Activated CD4-positive, alpha-beta T cell treated with anti-CD3 and anti-CD28 coated beads, Interleukin-10, Interleukin-2, amounts not matched to agents 100 ng/mL and 50 ng/mL, durations not matched to agents 16 hours and 8 hours (primary cell): Measurements from ENCODE around the gene TMEM131.

Source experiments
- DNase-seq: peaks from one replicate; pipeline ENCODE4 v3.0.0-alpha.2; 2020

TMEM131 gene

DNA sequence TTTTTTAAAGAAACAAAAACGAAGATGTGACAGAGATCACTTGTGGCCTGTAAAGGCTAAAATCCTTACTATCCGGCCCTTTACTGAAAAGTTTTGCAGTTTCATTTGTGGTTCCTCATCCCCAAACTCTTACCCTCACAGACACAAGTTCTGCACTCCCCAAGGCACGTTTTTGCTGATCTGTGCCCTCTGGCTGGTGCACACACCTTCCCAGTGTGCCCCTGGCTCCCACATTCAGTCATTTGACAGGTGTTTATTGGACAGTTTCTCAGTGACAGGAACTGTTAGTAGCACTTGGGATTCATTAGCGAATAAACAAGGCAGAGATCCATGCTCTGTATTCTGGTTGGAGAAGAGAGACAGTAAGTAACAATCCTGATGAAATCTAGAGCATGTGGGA is 259.6 kb downstream of the TMEM131 start:
- no peak for DNase-seq

DNA sequence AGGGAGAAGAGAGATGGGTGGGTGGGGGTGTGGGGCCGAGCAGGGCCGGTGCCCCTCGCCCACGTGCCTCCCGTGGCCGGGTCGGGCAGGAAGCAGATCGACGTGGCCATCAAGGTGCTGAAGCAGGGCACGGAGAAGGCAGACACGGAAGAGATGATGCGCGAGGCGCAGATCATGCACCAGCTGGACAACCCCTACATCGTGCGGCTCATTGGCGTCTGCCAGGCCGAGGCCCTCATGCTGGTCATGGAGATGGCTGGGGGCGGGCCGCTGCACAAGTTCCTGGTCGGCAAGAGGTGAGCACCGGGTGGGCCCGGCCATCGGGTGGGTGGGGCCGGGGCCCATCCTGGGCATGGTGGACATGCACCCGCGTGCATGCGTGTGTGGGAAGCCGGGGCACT is 260.6 kb downstream of the TMEM131 start:
- no peak for DNase-seq

DNA sequence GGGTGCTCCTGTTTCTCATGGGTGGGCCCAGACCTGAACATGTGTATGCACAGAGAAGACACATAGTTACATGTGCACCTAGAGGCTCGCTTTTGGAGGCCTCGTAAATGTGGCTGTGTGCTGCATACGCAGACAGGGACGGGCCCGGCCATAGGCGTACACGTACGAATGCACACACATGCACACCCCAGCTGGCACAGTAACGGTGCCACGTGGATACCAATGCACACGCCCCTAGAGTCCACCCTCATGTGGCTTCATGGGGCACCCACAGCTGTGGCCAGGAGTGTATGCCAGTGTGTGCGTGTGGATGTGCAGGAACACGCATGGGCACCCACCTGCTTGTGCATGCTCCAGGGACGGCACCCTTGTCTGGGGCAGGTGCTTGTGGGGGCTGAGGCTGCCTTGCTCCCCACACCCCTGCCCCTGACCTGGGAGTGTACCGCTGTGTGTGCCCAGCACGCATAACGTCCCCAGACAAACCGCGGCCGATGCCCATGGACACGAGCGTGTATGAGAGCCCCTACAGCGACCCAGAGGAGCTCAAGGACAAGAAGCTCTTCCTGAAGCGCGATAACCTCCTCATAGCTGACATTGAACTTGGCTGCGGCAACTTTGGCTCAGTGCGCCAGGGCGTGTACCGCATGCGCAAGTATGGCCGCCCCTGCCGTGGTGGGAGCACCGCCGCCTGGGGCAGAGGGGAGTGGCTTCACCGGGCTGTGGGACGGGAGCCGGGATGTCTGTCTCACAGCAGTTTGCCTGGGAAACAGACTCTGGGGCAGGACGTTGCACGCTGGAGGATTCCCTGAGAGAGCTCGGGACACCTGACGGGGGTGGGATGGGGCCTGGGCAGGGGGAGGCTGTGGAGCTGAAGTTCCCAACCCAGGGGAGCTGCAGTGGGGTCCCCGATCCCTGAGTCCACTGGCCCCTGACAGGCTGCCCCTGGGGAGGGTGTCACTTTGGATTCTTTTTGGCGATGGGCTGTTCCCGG is 261.4 kb downstream of the TMEM131 start:
- no peak for DNase-seq

DNA sequence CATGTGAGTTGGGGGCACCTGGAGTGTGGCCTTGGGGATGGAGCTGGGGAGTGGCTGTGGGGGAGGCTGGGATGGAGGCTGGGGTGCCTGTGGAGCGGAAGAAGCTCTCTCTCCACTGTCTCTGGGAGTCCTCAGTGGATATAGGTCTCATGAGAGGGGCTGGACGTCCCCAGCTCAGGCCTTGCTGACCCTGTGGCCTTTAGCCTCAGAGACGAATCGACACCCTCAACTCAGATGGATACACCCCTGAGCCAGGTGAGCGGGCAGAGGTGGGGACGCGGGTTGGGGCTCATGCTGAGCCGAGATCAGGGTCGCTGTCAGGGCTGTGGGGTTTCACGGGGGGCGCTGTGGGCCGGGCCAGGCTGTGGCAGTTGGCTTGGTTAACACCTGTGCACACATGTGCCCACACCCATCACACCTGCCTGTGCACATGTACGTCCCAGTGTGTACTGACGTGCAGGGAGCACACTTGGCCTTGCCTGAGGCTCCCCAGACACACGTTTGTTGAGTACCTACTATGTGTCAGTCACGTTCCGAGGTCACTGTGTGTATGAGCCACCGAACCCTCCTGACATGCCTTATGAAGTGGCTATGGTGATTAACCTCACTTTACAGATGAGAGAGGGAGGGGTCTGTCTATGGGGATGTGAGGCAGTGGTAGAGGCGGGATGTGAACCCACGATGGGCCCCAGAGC is 262.3 kb downstream of the TMEM131 start:
- DNase-seq: no peak

DNA sequence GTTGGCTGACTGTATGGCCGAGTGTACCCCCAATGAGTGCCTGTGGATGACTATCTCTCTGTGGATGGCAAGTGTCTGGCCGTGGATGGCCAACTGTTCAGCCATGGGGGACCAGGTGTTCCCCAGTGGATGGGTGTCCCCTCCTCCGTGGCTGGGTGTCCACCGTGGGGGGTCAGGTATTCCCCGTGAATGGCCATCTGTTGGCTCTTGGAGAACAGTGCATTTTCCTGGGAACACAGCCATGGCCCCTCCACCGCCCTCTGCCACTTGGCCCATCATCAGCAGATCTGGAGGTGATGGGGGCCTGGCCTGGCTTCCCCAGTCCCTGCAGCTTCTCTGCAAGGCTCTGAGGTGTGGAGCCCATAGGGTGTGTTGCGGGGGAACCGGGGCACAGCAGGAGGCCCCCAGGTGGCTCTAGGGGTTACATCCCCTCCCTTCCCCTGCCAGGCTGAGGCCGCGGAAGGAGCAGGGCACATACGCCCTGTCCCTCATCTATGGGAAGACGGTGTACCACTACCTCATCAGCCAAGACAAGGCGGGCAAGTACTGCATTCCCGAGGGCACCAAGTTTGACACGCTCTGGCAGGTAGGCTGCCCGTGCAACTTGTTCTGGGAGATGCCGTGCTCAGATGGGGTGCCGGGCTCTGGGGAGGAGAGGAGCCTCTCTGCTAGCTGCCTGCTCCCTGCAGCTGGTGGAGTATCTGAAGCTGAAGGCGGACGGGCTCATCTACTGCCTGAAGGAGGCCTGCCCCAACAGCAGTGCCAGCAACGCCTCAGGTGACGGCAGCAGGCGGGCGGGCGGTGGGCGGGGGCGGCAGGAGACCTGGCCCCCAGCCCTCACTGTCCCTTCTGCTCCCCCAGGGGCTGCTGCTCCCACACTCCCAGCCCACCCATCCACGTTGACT is 263.1 kb downstream of the TMEM131 start:
- DNase-seq: no peak

DNA sequence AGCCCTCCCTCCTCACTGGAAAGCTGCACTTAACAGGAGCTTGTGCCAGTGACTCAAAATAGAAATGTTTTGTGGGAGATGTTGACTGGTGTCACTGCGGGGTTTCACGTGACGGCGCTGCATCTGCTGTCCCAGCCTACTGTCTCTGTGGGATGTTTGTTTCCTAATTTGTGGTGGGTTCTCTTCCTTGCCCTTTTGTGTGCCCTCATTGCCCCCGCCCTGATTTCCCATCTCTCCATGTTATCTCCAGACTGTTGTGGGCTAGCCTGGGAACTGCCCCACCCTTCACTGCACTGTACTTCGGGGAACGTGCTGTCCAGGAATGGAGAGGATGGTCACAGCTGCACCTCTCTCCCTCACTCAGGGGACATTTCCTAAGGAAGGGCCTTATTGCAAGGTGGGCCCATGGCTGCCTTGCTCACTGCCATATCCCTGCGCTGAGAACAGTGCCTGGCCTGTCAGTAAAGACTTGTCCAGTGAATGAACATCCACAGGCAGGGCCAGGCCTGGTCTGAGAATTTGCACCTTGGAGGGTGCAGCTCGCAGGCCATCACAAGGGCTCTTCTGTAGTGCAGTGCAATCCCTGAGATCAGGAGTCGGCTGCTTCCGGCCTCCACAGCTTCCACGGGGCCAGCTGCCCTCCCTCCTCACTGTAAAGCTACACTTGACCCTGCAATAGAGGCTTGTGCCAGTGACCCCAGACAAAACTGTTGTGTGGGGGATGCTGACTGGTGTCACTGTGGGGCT is 264.3 kb downstream of the TMEM131 start:
- peak; percentile 20 for DNase-seq

DNA sequence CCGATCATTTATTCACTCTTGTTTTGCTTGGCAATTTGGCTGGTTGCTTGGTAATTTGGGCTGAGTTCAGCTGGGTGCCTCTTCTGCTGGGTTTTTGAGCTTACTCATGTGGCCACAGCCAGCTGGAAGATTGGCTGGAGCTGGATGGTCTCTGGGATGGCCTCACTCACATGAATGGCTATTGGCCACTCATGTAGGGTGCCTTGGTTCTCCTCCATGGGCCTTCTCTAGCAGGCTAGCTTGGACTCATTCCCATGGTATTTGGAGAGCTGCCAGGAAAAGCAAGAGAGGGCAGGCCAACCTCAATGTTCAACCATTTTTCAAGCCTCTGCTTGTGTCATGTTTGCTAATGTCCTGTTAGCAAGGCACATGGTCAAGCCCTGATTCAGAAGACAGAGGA is 265.5 kb downstream of the TMEM131 start:
- no peak for DNase-seq

DNA sequence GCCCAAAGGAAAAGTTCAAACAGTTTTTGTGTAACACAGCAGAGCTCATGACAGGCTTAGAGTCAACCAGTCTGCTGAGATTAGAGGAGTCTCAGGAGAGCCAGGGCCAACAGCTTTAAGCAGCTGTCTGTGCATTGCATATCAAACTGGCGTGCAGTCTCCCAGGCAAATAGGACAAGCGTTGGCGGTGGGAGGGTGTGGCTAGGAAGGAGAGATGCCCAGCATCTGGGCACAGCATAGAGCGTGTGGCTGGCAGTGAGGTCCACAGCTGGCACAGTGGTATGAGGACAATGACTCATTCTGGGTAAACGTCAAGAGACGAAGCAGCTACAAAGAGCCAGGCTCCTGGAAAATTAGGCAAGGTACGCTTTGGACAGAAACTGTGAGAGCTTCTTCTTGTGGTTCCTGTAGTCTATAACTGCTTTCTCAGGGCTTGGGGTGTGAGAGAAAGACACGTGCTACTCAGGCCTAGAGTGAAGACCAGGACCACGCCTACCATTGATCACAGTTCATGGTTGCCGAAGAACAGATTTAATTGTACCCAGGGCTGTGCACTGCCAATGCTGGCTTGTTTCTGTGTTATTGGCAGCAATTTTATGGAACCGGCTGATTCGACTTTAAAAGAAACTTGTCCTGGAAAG is 267.5 kb downstream of the TMEM131 start:
- peak; percentile 37 for DNase-seq

DNA sequence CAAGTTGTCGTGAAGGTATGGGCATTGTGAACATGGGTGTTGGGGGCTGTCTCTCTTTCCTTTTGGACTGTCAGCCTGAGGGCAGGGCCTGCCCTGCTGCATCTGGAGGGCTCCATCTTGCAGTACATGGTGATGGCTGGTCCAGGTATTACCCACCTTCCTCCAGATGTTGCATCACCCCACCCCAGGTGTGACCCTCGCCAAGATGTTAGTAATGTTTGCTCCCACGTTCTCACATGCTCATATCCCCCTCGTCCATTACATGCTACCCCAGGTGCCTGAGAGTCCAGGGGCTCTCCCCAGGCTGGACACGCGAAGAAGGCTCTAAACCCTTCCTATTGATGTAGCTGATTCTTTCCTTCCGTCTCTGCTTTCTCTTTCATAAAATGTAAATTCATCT is 268.5 kb downstream of the TMEM131 start:
- DNase-seq: no peak

DNA sequence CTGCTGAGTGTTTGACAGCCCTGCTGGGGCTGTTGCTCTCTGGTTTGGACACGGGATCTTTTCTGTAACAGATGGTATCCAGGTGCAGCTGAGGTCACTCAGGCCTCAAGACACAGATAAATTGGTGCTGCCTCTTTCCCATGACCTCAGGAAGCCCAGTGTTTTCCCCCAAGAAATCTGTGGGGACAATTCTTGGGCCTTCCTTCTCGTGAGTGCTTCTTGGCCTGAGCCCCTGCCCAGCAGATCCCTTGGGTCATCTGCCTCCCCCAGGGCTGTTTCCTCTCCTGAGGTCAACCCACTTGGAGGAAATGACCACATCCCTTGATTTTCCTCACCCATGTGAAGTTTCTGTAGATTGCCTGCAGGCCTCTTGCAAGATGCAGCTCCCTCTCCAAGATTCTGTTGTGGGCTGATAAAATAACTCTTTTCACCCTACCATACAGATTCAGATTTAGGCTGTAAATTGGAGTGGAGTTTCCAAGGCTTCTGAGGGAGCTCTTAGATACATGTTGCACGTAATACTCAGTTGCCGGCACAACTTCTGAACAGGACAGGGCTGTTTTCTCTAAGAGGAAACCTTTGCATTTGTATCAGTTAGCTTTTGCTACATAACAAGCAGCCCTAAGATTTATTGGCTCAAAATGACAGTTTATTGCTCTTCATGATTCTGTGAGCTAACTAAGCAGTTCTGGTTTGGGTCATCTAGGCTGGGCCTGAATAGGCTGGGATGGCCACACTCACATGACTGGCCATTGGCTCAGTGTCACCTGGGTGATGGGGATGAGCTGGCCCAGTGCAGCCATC is 269.3 kb downstream of the TMEM131 start:
- no peak for DNase-seq

DNA sequence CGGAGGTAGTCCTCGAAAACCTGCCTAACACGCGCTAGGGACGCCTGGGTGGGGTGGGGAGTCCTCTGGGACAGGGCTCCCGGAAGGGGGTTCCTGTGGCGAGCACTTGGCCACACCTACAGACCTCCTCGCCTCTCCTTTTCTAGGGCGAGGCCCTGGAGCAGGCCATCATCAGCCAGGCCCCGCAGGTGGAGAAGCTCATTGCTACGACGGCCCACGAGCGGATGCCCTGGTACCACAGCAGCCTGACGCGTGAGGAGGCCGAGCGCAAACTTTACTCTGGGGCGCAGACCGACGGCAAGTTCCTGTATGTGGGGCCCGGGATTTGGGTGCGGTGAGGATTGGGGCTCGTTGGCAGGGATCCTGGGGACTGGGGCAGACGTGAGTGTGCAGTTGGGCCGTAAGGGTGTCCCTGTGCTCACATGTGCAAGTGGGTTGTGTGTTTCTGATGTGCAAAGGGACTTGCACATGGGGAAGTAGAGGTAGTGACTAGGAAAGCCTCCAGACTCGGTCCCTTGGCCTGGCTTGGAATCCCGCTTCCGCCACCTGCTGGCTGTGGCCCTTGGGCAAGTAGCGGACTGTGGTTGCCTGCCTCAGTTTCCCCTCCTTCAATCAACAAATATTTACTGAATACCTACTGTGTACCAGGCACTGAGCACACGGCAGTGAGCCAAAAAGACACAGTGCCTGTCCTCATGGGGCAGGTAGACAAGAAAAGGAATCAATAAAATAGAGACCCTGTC is 270.6 kb downstream of the TMEM131 start:
- no peak for DNase-seq

DNA sequence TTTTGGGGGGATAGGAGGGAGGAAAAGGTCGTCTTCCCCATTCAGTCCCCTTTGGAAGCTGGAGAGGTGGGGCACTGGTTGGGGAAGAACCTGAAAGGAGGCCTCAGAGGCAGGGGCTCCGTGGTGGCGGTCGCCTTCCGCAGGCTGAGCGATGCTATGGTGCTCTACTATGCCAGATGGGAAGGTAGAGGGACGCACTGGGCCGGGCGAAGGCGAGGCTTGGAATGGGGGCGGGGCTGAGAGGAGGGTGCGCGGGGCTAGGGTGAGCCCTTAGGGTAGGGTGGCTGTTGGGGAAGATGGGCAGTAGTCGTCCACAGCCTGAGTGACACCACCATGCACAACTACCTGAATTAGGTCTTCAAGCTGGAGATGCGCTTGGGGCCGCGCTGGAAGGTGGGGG is 271.2 kb downstream of the TMEM131 start:
- DNase-seq: no peak

DNA sequence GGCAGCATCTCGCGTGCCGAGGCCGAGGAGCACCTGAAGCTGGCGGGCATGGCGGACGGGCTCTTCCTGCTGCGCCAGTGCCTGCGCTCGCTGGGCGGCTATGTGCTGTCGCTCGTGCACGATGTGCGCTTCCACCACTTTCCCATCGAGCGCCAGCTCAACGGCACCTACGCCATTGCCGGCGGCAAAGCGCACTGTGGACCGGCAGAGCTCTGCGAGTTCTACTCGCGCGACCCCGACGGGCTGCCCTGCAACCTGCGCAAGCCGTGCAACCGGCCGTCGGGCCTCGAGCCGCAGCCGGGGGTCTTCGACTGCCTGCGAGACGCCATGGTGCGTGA is 271.7 kb downstream of the TMEM131 start:
- no peak for DNase-seq

DNA sequence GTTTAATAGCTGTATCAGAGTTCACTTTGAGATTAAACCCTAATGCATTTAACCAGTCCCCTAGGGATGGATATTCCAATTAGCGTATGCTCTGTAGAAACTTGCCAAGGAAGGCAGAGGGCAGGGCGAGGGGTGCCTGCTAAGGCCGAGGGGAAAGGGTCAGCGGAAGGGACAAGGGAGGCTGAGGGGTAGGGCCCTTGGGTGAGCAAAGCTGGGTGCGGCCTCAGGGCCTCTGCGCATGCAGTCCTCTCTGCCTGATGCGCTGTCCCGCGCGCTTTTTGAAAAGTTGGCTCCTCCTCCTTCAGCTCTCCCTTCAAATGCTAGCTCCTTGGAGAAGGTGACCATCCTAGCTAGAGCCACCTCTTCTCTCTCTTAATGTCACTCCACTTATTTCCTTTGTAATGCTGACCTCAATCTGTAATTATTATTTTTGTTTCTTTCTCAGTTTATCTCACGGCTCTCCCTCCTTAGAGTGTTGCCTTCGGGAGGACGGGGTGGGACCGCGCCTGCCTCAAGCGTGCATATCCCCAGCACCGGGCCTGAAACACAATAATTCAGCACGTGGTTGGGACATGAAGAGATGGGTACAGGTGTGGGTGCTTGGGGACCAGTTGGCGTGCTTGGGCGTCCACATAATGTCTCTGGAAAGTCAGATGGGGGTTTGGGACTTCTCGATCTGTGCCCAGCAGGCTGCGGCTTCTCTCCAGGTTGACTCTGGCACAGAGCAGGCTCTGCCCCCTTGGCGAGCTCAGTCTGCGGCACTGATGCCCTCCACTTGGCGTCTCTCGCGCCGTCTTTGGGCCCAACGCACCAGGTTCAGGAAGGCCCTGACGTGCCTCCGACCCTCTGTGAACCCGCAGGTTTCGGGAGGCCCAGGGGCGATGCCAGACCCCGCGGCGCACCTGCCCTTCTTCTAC is 272.3 kb downstream of the TMEM131 start:
- no peak for DNase-seq

DNA sequence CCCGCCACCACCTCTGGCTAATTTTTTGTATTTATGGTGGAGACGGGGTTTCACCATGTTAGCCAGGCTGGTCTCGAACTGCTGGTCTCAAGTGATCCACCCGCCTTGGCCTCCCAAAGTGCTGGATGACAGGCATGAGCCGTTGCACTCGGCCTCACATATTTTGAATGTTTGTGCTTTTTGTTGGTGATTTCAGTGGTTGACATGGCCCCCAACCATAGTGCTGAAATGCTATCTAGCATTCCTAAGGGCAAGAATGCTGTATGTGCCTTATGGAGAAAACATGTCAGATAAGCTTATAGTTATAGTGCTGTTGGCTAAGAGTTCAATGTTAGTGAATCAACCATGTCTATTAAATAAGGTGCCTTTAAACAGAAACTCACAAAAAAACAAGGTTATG is 273.5 kb downstream of the TMEM131 start:
- DNase-seq: no peak

DNA sequence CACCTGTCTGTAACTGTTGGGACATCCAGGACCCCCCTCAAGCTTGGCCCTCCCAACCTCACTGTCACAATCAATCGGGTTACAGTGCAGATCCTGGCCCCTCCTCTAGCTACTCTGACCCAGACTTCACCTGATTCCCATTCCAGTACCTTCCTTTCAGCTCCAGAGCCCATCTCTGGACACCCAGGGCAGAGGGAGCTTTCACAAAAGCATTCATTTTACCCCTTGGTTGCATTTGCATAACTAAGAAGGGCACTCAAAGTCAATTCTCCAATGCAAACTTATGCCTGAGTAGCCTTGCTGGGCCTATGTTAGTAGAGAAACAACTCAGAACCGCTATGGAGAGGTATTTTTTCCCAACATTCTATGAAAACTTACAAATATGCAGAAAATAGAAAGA is 275.0 kb downstream of the TMEM131 start:
- DNase-seq: no peak

DNA sequence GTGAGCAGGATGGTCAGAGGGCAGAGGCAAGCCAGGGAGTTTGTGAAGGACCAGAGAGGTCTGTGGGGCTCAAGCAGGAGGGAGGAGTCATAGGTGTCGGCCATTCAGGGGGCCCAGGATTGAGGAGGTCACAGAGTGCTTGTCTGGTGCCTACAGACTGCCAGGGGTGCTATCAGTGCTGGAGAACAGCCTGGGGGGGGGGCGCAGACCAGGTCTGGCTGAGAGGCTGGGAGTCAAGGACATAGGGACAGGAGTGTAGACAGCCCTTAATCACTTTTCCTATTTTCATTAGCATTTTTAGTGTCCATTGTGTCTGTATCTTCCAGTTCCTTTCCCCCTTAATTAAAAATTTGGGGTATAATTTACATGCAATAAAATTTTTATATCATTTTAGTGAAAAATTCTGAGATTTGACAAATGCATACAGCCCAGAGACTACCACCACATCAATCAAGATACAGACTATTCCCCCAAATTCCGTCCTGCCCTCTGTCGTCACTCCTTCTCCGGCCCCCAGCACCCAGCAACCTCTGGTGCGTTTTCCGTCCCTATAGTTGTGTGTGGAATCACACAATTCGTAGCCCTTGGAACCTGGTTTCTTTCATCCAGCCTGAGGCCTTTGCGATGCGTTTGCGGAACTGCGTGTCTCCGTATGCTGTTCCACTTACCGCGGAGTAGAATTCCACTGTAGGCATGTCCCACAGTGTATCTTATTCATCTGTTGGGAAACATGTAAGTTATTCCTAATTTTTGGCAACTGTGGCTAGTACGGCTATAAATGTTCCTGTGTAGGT is 276.2 kb downstream of the TMEM131 start:
- no peak for DNase-seq

DNA sequence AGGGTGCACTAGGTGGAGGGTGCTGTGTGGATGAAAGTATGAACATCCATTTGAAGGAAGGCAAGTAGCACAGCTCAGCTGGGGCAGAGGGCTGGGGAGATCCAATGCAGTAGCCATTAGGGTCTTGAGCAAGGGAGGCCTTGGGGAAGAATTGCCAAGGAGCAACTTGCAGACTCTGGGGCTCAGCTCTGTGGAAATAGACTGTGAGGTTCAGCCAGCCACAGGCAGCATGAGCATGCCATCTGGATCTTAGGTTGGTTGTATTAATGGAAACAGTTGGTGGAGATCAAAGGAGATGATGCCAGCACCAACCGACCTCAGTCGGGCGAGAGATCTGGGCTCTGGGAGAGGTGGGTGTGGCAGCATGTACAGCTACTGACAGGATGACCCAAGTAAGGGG is 276.8 kb downstream of the TMEM131 start:
- peak; percentile 39 for DNase-seq
